ENCODE data around the gene F2R.

- TF ChIP-seq CTCF (IDR thresholded peaks at IDR 0.05; ENCODE audit: low read depth, low read length) = no peak
- no peak for TF ChIP-seq EZH2phosphoT487 (IDR thresholded peaks at IDR 0.05; ENCODE audit: low read depth)
These were observed 17.1 kb downstream of the F2R start for GRCh38 chr5:76733049-76733417.

All from OCI-LY3 (cell line).